Bronchial epithelial cell (primary cell): ENCODE data around the gene IL19. TPM values are rescaled to one million over a fixed set of nuclear protein-coding genes. Genes with fewer than 3 reads are reported as not detected.

Experiments used
- DNase-seq: peaks from one replicate; pipeline ENCODE4 v3.0.0-alpha.2; 2010; ENCODE audit warnings: low read depth
- FAIRE-seq: peaks from 2 replicates; lab custom pipeline; 2011; peaks lifted over from hg19 to GRCh38; lab: Jason Lieb, UNC
- H3K27me3 ChIP-seq: 2 replicates; pipeline ENCODE4 v1.5.1; 2011; ENCODE audit warnings: low read length; ENCODE audit not compliant: control insufficient read depth, insufficient read depth
- H3K36me3 ChIP-seq: 2 replicates; pipeline ENCODE4 v1.5.1; 2011; ENCODE audit warnings: low read length; ENCODE audit not compliant: control insufficient read depth, insufficient read depth
- H3K4me3 ChIP-seq: 2 replicates; pipeline ENCODE4 v1.5.1; 2011; ENCODE audit warnings: mild to moderate bottlenecking, low read depth, low read length, control low read depth
- CTCF ChIP-seq: IDR thresholded peaks from 2 replicates; pipeline ENCODE4 v1.5.1; 2011; ENCODE audit warnings: mild to moderate bottlenecking, moderate library complexity, low read length, control low read depth, inconsistent platforms; ENCODE audit not compliant: insufficient read depth, severe bottlenecking
- total RNA-seq: library from RNA; depleted of rRNA; stranded (reverse); fragments of >200 nt; gene quantifications from 2 replicates; pipeline ENCODE4 v1.2.1, GENCODE V29; 2014

The IL19 gene
- total RNA-seq, 1 donor from 2014 or later: not detected

GRCh38 chr1:206801467-206801866, 30.9 kb downstream of the IL19 start:
- no peaks in the 10 kb centered on the region for H3K36me3 ChIP-seq
- FAIRE-seq: no peak
- no peaks in the 10 kb centered on the region for H3K27me3 ChIP-seq
- H3K4me3 ChIP-seq: no peak overlapping the region
- TF ChIP-seq CTCF: no peak
- no peak for DNase-seq

- FAIRE-seq (no peak), DNase-seq (peak; percentile 47)
- TF ChIP-seq CTCF: no peak
- H3K36me3 ChIP-seq: no peaks in the 10 kb centered on the region
- H3K4me3 ChIP-seq: no peak overlapping the region
- H3K27me3 ChIP-seq: no peaks in the 10 kb centered on the region
These were observed 31.8 kb downstream of the IL19 start for GRCh38 chr1:206802401-206802800.

- FAIRE-seq (no peak), DNase-seq (no peak)
- no peak for TF ChIP-seq CTCF
- Histone ChIP-seq H3K27me3 (no peaks in the 10 kb centered on the region), H3K4me3 (no peak overlapping the region), H3K36me3 (no peaks in the 10 kb centered on the region)
These were observed 32.7 kb downstream of the IL19 start for GRCh38 chr1:206803221-206803730.

- no peaks in the 10 kb centered on the region for H3K36me3 ChIP-seq
- TF ChIP-seq CTCF: no peak
- FAIRE-seq: no peak
These were observed 33.7 kb downstream of the IL19 start for GRCh38 chr1:206804156-206804737.

GRCh38 chr1:206805357-206805756, 34.8 kb downstream of the IL19 start:
- Histone ChIP-seq H3K27me3 (no peaks in the 10 kb centered on the region), H3K36me3 (no peaks in the 10 kb centered on the region), H3K4me3 (no peak overlapping the region)
- no peak for FAIRE-seq
- TF ChIP-seq CTCF: no peak
- no peak for DNase-seq

More at GRCh38 chr1:206804156-206804737, 33.7 kb downstream of the IL19 start:
- no peaks in the 10 kb centered on the region for H3K27me3 ChIP-seq
- DNase-seq: peak; percentile 66
- no peak overlapping the region for H3K4me3 ChIP-seq

- DNase-seq (peak; percentile 44), FAIRE-seq (no peak)
- TF ChIP-seq CTCF: peak; percentile 41
- Histone ChIP-seq H3K27me3 (no peaks in the 10 kb centered on the region), H3K36me3 (no peaks in the 10 kb centered on the region), H3K4me3 (no peak overlapping the region)
These were observed 38.0 kb downstream of the IL19 start for GRCh38 chr1:206808615-206809014.
